Measurements from ENCODE around the gene IPO9.

DNA sequence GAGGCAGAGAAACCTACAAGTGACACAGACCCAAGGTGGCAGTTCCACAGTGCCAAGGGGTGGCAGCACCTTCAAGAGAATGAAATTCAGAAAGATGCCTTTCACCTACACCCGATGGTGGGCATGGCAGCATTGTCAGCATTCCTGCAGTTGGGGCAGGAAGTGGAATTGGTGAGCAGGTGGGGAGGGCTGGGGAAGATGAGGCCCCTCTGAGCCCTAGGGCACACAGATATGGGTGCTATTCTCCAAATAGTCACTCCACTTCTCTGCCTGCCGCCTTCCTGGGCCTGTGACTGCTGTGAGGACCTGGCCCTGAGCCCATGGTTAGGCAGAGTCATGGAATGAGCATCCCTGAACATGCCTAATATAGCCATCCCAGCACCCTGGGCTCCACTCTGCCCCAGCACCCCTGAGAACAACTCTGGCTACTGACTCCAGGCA lies 68.0 kb downstream of the IPO9 start:
- TF ChIP-seq POLR2AphosphoS5 (IDR thresholded peaks at IDR 0.05) = peak in 1 of 3 donors; percentile 34
- TF ChIP-seq POLR2A (IDR thresholded peaks at IDR 0.05) = no peak
